Measurements from ENCODE around the gene CEP112. TPM values are rescaled to one million over a fixed set of nuclear protein-coding genes. Genes with fewer than 3 reads are reported as not detected.
A peak's percentile ranks its signal among the peaks of the same experiment; 100 is the strongest.

Gene CEP112
- total and polyA plus RNA-seq, 4 donors = 5.9 to 32.9 (median 18.8) TPM

DNA sequence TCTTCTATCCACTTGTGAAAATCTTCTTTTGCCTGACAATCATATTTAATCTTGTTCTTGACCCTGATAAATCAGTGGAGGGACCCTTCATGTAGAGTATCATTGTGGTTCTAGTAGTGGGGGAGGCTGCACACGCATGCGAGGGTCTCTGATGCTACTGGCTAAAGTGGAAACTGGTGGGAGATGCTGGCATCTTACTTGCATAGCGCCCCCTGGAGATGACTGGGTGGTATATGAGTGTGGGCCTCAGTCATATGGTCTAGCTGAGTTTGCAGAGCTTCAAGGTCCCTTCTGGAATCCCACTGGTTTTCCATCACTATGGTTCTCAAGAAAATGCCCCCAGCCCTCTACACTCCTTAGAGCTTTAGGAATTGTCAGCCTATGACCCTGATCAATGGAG lies 394.1 kb downstream of the CEP112 start:
- Histone ChIP-seq H3K4me3 (no peak overlapping the region), H3K27me3 (ENCODE audit: control insufficient read depth in 3 of 3, insufficient read depth in 3 of 3, low read length in 2 of 3) (no peaks in the 10 kb centered on the region), H3K4me1 (ENCODE audit: control insufficient read depth in 5 of 5, insufficient read depth in 5 of 5, low read length in 5 of 5) (peaks cover 0 to 2% (median 0%) of the 10 kb centered on the region in 5 donors), H3K27ac (ENCODE audit: low read depth in 1 of 2, low read length in 1 of 2) (no peak overlapping the region), H3K36me3 (ENCODE audit: control insufficient read depth in 4 of 4, insufficient read depth in 4 of 4, low read length in 4 of 4) (no peaks in the 10 kb centered on the region), H3K9me3 (ENCODE audit: control insufficient read depth in 4 of 4, insufficient read depth in 3 of 4, low read length in 3 of 4) (peaks cover 0 to 10% (median 7%) of the 10 kb centered on the region in 4 donors), H3K9ac (ENCODE audit: insufficient read depth in 1 of 2, low read length in 2 of 2) (no peak overlapping the region)
- 63 to 67% methylated on average over 3 of the region's 3 CpGs for WGBS, 2 donors
- DNase-seq = no peak
- TF ChIP-seq, protein P1, sequence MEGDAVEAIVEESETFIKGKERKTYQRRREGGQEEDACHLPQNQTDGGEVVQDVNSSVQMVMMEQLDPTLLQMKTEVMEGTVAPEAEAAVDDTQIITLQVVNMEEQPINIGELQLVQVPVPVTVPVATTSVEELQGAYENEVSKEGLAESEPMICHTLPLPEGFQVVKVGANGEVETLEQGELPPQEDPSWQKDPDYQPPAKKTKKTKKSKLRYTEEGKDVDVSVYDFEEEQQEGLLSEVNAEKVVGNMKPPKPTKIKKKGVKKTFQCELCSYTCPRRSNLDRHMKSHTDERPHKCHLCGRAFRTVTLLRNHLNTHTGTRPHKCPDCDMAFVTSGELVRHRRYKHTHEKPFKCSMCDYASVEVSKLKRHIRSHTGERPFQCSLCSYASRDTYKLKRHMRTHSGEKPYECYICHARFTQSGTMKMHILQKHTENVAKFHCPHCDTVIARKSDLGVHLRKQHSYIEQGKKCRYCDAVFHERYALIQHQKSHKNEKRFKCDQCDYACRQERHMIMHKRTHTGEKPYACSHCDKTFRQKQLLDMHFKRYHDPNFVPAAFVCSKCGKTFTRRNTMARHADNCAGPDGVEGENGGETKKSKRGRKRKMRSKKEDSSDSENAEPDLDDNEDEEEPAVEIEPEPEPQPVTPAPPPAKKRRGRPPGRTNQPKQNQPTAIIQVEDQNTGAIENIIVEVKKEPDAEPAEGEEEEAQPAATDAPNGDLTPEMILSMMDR (IDR thresholded peaks at IDR 0.05; ENCODE audit: control extremely low read depth, extremely low read depth) = no peak
- ATAC-seq (ENCODE audit: insufficient read depth, low FRiP score) = no peak

- peaks cover 0 to 5% (median 3%) of the 10 kb centered on the region in 4 donors for H3K9me3 ChIP-seq (ENCODE audit: control insufficient read depth in 4 of 4, insufficient read depth in 3 of 4, low read length in 3 of 4)
- TF ChIP-seq, protein P1 (IDR thresholded peaks at IDR 0.05; ENCODE audit: control extremely low read depth, extremely low read depth) = no peak
- H3K27me3 ChIP-seq (ENCODE audit: control insufficient read depth in 3 of 3, insufficient read depth in 3 of 3, low read length in 2 of 3) = no peaks in the 10 kb centered on the region
- H3K9ac ChIP-seq (ENCODE audit: insufficient read depth in 1 of 2, low read length in 2 of 2) = no peak overlapping the region
- no peak overlapping the region for H3K27ac ChIP-seq (ENCODE audit: low read depth in 1 of 2, low read length in 1 of 2)
- ATAC-seq (ENCODE audit: insufficient read depth, low FRiP score) (no peak), DNase-seq (no peak)
- 85 to 100% methylated on average over 1 of the region's 1 CpG for WGBS, 2 donors
- peaks cover 0 to 2% (median 0%) of the 10 kb centered on the region in 5 donors for H3K4me1 ChIP-seq (ENCODE audit: control insufficient read depth in 5 of 5, insufficient read depth in 5 of 5, low read length in 5 of 5)
- no peak overlapping the region for H3K4me3 ChIP-seq
- no peaks in the 10 kb centered on the region for H3K36me3 ChIP-seq (ENCODE audit: control insufficient read depth in 4 of 4, insufficient read depth in 4 of 4, low read length in 4 of 4)
These were observed 394.8 kb downstream of the CEP112 start for GRCh38 chr17:65797101-65797500.

DNA sequence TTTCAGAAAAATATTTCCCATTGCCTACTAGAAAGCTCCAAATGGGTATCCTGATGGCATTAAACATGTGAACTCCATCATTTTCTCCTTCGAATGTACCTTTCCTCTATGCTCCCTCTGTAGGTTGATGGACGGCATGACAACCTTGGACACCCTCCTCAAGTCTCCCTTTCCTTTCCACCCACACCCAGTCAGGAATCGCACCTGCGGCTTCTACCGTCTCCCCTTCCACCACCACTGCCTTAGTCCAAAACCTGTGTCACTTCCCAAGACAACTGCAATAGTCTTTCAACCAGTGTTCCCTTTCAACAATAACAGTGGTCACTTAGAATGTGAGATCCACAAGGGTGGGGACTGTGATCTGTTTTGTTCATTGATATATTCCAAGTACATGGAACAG lies 397.4 kb downstream of the CEP112 start:
- H3K9ac ChIP-seq (ENCODE audit: insufficient read depth in 1 of 2, low read length in 2 of 2) = no peak overlapping the region
- peaks cover 0 to 4% (median 0%) of the 10 kb centered on the region in 5 donors for H3K4me1 ChIP-seq (ENCODE audit: control insufficient read depth in 5 of 5, insufficient read depth in 5 of 5, low read length in 5 of 5)
- H3K4me3 ChIP-seq = no peak overlapping the region
- ATAC-seq (ENCODE audit: insufficient read depth, low FRiP score) = no peak
- no peak for DNase-seq
- TF ChIP-seq, protein P1 (IDR thresholded peaks at IDR 0.05; ENCODE audit: control extremely low read depth, extremely low read depth) = peak; percentile 2
- WGBS, 2 donors = 53 to 61% methylated on average over 5 of the region's 5 CpGs
- no peaks in the 10 kb centered on the region for H3K27me3 ChIP-seq (ENCODE audit: control insufficient read depth in 3 of 3, insufficient read depth in 3 of 3, low read length in 2 of 3)
- no peaks in the 10 kb centered on the region for H3K36me3 ChIP-seq (ENCODE audit: control insufficient read depth in 4 of 4, insufficient read depth in 4 of 4, low read length in 4 of 4)
- no peaks in the 10 kb centered on the region for H3K9me3 ChIP-seq (ENCODE audit: control insufficient read depth in 4 of 4, insufficient read depth in 3 of 4, low read length in 3 of 4)
- H3K27ac ChIP-seq (ENCODE audit: low read depth in 1 of 2, low read length in 1 of 2) = no peak overlapping the region

DNA sequence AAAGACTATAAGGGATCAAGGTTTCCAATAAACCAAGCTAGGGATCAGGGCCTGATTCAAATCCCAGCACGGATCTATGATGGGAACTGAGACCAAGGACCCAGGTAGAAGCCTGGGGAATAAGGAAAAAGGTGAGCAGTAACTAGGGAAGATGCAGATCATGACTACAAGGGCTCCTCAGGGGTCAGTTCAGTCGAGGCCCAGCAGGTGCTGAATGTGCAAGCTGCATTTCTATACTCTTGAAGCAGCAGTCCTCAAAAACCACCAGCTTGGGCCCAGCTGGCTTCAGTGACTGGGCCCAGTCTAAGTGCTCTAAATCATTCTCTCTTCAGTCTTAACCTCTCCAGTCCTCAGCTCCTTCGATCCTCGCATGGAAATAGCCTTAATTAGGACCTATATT lies 401.7 kb downstream of the CEP112 start:
- TF ChIP-seq, protein P1 (IDR thresholded peaks at IDR 0.05; ENCODE audit: control extremely low read depth, extremely low read depth) = no peak

More for the DNA sequence above, 401.7 kb downstream of the CEP112 start:
- no peak overlapping the region for H3K4me3 ChIP-seq
- DNase-seq = no peak
- no peak overlapping the region for H3K27ac ChIP-seq (ENCODE audit: low read depth in 1 of 2, low read length in 1 of 2)
- H3K4me1 ChIP-seq (ENCODE audit: control insufficient read depth in 5 of 5, insufficient read depth in 5 of 5, low read length in 5 of 5) = peaks cover 0 to 4% (median 0%) of the 10 kb centered on the region in 5 donors
- no peak for ATAC-seq (ENCODE audit: insufficient read depth, low FRiP score)
- 81 to 84% methylated on average over 4 of the region's 4 CpGs for WGBS, 2 donors
- no peaks in the 10 kb centered on the region for H3K9me3 ChIP-seq (ENCODE audit: control insufficient read depth in 4 of 4, insufficient read depth in 3 of 4, low read length in 3 of 4)
- H3K27me3 ChIP-seq (ENCODE audit: control insufficient read depth in 3 of 3, insufficient read depth in 3 of 3, low read length in 2 of 3) = no peaks in the 10 kb centered on the region
- H3K36me3 ChIP-seq (ENCODE audit: control insufficient read depth in 4 of 4, insufficient read depth in 4 of 4, low read length in 4 of 4) = no peaks in the 10 kb centered on the region
- H3K9ac ChIP-seq (ENCODE audit: insufficient read depth in 1 of 2, low read length in 2 of 2) = no peak overlapping the region

All from lung (tissue), 12 donors.